ENCODE results near the gene DOCK2. TPM values are rescaled to one million over a fixed set of nuclear protein-coding genes. Genes with fewer than 3 reads are reported as not detected.

Gene DOCK2
- total RNA-seq, 1 donor from 2014 or later, result 1.1 TPM

- TF ChIP-seq, protein P1, sequence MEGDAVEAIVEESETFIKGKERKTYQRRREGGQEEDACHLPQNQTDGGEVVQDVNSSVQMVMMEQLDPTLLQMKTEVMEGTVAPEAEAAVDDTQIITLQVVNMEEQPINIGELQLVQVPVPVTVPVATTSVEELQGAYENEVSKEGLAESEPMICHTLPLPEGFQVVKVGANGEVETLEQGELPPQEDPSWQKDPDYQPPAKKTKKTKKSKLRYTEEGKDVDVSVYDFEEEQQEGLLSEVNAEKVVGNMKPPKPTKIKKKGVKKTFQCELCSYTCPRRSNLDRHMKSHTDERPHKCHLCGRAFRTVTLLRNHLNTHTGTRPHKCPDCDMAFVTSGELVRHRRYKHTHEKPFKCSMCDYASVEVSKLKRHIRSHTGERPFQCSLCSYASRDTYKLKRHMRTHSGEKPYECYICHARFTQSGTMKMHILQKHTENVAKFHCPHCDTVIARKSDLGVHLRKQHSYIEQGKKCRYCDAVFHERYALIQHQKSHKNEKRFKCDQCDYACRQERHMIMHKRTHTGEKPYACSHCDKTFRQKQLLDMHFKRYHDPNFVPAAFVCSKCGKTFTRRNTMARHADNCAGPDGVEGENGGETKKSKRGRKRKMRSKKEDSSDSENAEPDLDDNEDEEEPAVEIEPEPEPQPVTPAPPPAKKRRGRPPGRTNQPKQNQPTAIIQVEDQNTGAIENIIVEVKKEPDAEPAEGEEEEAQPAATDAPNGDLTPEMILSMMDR (IDR thresholded peaks at IDR 0.05), result no peak
- TF ChIP-seq EZH2phosphoT487 (IDR thresholded peaks at IDR 0.05) (no peak), EZH2 (IDR thresholded peaks at IDR 0.05) (no peak)
- Histone ChIP-seq H3F3A (ENCODE audit: low read depth) (no peaks in the 10 kb centered on the region), H3K79me2 (ENCODE audit: low read depth) (no peaks in the 10 kb centered on the region), H3K4me3 (no peak overlapping the region), H3K27ac (no peak overlapping the region), H3K4me1 (peaks cover 4% of the 10 kb centered on the region), H3K4me2 (no peak overlapping the region), H2AFZ (replicated peaks) (no peak overlapping the region), H4K20me1 (ENCODE audit: low read depth) (no peaks in the 10 kb centered on the region), H3K9ac (no peak overlapping the region), H3K9me3 (ENCODE audit: low read depth) (no peaks in the 10 kb centered on the region), H3K27me3 (no peaks in the 10 kb centered on the region), H3K36me3 (no peaks in the 10 kb centered on the region)
- H3K27ac Mint-ChIP-seq, result no peak overlapping the region
- no peaks in the 10 kb centered on the region for H3K36me3 Mint-ChIP-seq
- no peak overlapping the region for H3K4me3 Mint-ChIP-seq
- no peaks in the 10 kb centered on the region for H3K9me3 Mint-ChIP-seq
- H3K27me3 Mint-ChIP-seq (ENCODE audit: insufficient read depth, low read depth), result peaks cover 2% of the 10 kb centered on the region
- DNase-seq (ENCODE audit: low spot score), result no peak
- no peaks in the 10 kb centered on the region for H3K4me1 Mint-ChIP-seq
Observed at GRCh38 chr5:169753795-169754194, 116.7 kb downstream of the DOCK2 start.

GRCh38 chr5:169754737-169755136, 117.7 kb downstream of the DOCK2 start:
- Mint-ChIP-seq H3K9me3 (no peaks in the 10 kb centered on the region), H3K27me3 (ENCODE audit: insufficient read depth, low read depth) (peaks cover 2% of the 10 kb centered on the region), H3K4me1 (no peaks in the 10 kb centered on the region), H3K27ac (no peak overlapping the region), H3K36me3 (no peaks in the 10 kb centered on the region), H3K4me3 (no peak overlapping the region)
- Histone ChIP-seq H2AFZ (replicated peaks) (no peak overlapping the region), H4K20me1 (ENCODE audit: low read depth) (no peaks in the 10 kb centered on the region), H3K9me3 (ENCODE audit: low read depth) (no peaks in the 10 kb centered on the region), H3F3A (ENCODE audit: low read depth) (no peaks in the 10 kb centered on the region), H3K79me2 (ENCODE audit: low read depth) (no peaks in the 10 kb centered on the region), H3K9ac (no peak overlapping the region), H3K4me3 (no peak overlapping the region), H3K36me3 (no peaks in the 10 kb centered on the region), H3K4me2 (no peak overlapping the region), H3K27ac (no peak overlapping the region), H3K4me1 (peaks cover 4% of the 10 kb centered on the region), H3K27me3 (no peaks in the 10 kb centered on the region)
- TF ChIP-seq EZH2 (IDR thresholded peaks at IDR 0.05) (no peak), EZH2phosphoT487 (IDR thresholded peaks at IDR 0.05) (no peak)
- TF ChIP-seq, protein P1 (IDR thresholded peaks at IDR 0.05), result no peak
- no peak for DNase-seq (ENCODE audit: low spot score)

DNA sequence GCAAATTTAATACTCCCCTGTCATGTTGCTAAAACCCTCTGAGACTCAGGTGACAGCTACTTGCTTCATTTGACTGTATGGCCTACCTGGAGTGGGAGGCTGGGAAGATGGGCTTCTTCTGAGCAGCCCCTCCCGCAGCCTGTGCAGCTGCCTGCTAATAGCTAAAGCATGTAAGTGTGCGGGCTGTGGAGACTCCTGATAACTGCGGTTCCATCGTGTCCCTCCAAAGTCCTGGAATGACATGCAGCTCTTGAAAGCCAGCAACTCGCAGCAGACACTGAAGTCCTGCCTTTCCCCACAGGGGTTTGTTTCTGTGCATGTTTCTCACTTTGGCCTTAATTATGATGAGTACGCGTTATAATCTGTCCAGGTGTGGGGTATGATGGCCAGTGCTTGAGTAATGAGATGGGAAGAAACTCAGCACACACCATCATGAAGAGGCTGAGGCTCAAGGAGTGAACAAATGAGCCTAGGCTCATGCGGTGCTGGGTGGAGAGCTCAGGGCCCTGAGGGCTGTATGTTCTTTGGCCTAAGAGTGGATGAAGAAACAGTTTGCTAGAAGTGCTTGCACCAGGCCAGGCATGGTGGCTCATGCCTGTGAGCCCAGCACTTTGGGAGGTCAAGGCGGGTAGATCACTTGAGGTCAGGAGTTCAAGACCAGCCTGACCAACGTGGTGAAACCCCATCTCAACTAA, 119.1 kb downstream of the DOCK2 start:
- Histone ChIP-seq H4K20me1 (ENCODE audit: low read depth) (no peaks in the 10 kb centered on the region), H3K4me2 (no peak overlapping the region), H2AFZ (replicated peaks) (no peak overlapping the region), H3K36me3 (no peaks in the 10 kb centered on the region), H3K79me2 (ENCODE audit: low read depth) (no peaks in the 10 kb centered on the region), H3K4me1 (peaks cover 4% of the 10 kb centered on the region), H3F3A (ENCODE audit: low read depth) (no peaks in the 10 kb centered on the region), H3K4me3 (no peak overlapping the region), H3K9ac (no peak overlapping the region), H3K27ac (no peak overlapping the region), H3K27me3 (no peaks in the 10 kb centered on the region), H3K9me3 (ENCODE audit: low read depth) (no peaks in the 10 kb centered on the region)
- H3K27me3 Mint-ChIP-seq (ENCODE audit: insufficient read depth, low read depth), result peaks cover 2% of the 10 kb centered on the region
- no peak for DNase-seq (ENCODE audit: low spot score)
- no peaks in the 10 kb centered on the region for H3K4me1 Mint-ChIP-seq
- no peak overlapping the region for H3K4me3 Mint-ChIP-seq
- H3K9me3 Mint-ChIP-seq, result no peaks in the 10 kb centered on the region
- TF ChIP-seq EZH2phosphoT487 (IDR thresholded peaks at IDR 0.05) (no peak), EZH2 (IDR thresholded peaks at IDR 0.05) (no peak)
- TF ChIP-seq, protein P1 (IDR thresholded peaks at IDR 0.05), result no peak
- H3K36me3 Mint-ChIP-seq, result no peaks in the 10 kb centered on the region
- H3K27ac Mint-ChIP-seq, result no peak overlapping the region

Measured in neural progenitor cell (in vitro differentiated cells).